Stimulated activated CD4-positive, alpha-beta T cell treated with anti-CD3 and anti-CD28 coated beads, Interleukin-1b, Interleukin-23, amount 100 ng/mL, for 48 hours (primary cell): ENCODE measurements around the gene ZNRF2.
"Not testable (repeated sequence)": the region's sequence is repeated elsewhere in the genome, so short reads cannot be mapped to it uniquely, and the experiment has no call there.

Experiments
- DNase-seq: peaks from one replicate; pipeline ENCODE4 v3.0.0-alpha.2; 2020

The ZNRF2 gene

GRCh38 chr7:30263090-30263710 lies 21.2 kb upstream of the ZNRF2 start:
- no peak for DNase-seq

GRCh38 chr7:30264052-30264451 lies 20.3 kb upstream of the ZNRF2 start:
- no peak for DNase-seq

DNA sequence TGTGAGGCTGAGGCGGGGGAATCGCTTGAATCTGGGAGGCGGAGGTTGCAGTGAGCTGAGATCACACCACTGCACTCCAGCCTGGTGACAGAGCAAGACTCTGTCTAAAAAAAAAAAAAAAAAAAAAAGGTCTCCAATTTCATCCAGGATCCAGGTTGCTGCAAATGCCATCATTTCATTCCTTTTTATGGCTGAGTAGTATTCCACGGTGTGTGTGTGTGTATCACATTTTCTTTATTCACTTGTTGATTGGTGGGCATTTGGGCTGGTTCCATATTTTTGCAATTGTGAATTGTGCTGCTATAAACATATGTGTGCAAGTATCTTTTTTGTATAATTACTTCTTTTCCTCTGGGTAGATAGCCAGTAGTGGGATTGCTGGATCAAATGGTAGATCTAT lies 19.2 kb upstream of the ZNRF2 start:
- not testable (repeated sequence) for DNase-seq

DNA sequence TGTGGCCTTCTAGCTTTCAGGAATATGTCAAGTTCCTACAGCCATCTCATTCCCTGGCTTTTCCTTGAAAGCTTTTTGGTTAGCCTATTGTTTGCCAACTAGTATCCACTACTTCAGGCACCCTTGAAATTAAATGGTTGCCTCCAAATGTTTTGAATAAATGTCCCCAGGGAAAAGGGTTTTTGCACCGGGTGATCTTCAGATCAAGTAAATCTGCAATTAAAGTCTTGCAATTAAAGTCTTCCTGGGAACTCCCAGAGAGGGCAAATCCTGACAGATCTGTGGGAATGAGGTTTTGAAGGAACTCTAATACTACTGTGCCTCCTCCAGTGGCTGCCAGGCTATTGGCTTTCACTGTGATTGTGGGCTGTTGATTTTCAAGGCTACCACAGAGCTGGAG lies 17.7 kb upstream of the ZNRF2 start:
- no peak for DNase-seq

- DNase-seq = no peak
Observed at GRCh38 chr7:30268586-30268985, 15.8 kb upstream of the ZNRF2 start.

DNA sequence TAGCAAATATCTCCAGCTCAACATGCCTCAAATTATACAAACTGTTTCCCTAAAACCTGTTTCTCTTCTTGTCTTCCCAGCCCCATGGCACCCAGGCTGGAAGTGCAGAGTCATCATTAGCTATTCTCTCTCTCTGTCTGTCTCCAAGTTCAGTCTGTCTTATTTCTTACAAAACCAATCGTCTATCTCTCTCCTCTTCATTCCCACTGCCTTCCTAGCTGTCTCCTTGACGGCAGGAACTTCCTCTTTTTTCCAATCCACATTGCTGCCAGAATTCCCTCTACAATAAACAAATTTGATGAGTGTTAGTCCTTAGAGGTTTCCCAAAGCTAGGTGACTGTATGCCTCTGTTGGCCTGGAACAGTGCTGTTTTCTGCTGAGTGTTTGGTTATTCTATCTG lies 14.9 kb upstream of the ZNRF2 start:
- DNase-seq = no peak

- DNase-seq = no peak
Observed at GRCh38 chr7:30270921-30271320, 13.5 kb upstream of the ZNRF2 start.

DNA sequence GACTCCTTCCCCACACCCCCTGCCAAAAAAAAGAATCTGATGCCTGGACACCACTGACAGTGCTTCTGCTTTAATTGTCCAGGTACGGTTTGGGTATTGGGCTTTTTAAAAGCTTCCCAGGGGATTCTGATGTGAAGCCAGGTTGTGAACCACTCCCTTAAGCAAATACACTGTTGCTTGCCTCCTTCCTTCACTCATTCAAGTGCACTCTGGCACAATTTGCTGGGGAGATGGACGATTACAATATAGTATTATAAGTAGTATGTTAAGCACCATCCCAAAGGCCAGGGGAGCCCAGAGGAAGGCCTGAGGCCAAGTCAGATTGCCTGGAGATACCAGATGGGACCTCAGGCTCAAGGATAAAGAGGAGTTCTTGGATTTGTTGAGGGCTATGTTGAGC lies 12.3 kb upstream of the ZNRF2 start:
- no peak for DNase-seq

DNA sequence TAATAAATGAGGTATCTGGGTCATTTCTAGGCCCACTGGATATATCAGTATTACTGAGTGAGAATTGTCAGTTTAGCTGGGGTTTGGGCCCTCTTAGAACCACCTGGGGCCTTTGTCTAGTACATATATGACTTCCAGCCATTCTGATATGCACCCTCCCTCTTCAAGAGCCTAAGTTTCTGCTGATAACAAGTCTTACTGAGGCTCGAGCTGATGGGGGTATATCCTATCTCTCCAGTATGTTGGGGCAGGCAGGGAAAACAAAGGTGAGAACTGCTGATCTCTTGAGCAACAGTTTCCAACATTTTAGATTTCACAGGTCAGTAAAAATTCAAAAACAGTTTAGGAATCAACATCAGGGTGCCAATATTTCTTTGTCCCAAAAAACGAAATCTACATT lies 10.8 kb upstream of the ZNRF2 start:
- DNase-seq = no peak

DNA sequence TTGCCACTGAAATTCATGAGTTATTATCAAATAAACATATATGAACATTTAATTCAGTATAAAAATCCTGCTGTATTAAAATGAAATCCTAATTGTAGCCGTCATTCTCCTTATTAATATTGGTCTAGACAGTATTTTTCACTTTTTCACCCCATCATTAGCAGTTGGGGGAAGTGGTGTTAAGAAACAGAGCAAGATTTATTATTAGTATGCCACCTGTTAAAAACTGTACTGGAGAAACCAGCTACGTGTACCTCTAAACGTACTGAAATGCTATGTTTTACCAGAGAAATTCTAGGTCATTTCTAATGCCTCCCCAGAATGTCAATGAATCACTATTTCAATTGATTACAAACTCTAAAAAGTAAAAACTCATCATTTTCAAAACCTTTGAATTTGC lies 9.8 kb upstream of the ZNRF2 start:
- no peak for DNase-seq

DNA sequence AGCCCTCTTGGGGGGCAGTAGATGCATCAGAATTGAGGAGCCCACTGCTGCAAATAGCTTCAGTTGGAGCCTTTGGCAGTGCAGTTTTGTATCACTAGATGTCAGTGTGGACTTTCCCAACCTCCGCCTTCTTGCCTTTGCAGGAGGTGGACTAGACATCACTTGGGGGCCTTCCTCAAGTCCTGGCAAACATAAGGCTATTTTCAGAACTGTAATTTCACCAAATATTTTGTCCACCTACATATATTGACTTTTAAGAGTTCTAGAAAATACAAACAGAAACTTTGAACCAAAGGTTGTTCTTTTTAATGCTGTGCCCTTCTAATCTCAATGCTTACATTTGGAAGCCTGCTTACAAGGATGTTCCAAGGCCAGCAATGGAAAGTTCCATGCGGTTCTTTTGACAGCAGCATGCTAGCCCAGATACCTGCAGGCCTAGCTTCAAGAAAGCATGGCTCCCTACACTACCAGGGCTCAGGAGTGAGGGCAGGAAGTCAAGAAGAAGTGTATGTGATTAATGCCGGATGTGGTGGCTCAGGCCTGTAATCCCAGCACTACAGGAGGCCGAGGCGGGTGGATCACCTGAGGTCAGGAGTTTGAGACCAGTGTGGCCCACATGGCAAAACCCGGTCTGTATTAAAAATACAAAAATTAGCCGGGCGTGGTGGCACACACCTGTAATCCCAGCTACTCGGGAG lies 8.0 kb upstream of the ZNRF2 start:
- peak; percentile 46 for DNase-seq

DNA sequence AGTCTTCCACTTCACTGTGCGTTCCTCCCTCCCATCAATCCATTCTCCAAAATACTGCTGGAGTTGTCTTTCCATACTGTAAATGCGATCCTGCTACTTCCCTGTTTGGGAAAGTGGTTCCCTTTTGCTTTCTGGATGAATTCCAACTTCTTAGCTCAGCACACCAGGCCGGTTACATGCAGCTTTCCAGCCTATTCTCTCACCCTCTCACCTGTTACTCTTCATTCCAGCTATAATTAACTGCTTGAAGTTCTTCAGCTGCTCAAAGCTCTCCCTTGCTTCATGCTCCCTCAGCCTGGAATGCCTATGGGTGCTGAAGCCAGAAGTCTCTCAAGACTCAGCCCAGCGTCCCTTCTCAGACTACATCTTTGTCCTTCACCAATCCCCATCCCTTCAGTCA lies 6.0 kb upstream of the ZNRF2 start:
- DNase-seq = no peak

- no peak for DNase-seq
Observed at GRCh38 chr7:30278849-30279652, 5.3 kb upstream of the ZNRF2 start.

DNA sequence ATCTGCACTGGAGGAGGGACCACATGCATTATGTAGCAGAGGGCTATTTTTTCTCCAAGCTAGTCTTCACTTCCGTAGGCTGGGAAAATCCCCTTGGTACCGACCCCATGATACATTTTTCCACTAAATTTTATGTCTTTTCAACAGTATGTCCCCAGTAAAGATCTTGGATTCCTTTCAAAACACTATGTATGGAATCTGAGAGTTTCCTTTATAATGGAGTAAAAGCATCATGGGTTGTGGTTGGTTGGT lies 4.8 kb upstream of the ZNRF2 start:
- DNase-seq = no peak

- no peak for DNase-seq
Observed at GRCh38 chr7:30280631-30281030, 3.8 kb upstream of the ZNRF2 start.

GRCh38 chr7:30281263-30281662 lies 3.1 kb upstream of the ZNRF2 start:
- no peak for DNase-seq

GRCh38 chr7:30281791-30282190 lies 2.6 kb upstream of the ZNRF2 start:
- no peak for DNase-seq

- no peak for DNase-seq
Observed at GRCh38 chr7:30282735-30283134, 1.7 kb upstream of the ZNRF2 start.

- DNase-seq = peak; percentile 35
Observed at GRCh38 chr7:30285067-30285535, 704 bp downstream of the ZNRF2 start.

DNA sequence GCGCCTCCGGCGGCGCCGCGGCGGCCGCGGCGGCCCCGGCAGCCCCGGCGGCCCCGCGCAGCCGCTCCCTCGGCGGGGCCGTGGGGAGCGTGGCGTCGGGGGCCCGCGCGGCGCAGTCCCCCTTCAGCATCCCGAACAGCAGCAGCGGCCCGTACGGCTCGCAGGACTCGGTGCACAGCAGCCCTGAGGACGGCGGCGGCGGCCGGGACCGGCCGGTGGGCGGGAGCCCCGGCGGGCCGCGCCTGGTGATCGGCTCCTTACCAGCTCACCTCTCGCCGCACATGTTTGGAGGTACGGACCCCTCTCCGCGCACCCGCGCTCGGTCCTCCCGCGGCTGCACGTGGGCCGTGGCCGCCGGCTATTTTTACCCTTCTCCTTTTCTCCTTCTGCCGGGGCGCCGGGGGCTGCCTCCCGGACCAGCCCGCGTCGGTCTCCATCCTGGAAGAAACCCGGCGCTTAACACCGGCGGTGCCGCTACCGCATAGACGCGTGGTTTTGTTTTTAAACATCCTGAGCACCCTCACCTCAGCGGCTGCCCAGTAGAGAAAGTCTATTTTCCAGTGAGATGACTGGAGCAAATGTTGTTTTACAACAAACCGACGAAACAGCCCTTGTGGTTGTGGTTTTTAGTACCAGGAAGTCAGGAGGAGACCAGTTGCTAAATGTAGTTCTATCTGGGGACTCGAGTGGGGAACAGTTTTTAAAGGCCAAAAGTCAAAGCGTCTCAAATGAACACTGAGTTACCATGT lies 1.3 kb downstream of the ZNRF2 start:
- DNase-seq = peak; percentile 65

DNA sequence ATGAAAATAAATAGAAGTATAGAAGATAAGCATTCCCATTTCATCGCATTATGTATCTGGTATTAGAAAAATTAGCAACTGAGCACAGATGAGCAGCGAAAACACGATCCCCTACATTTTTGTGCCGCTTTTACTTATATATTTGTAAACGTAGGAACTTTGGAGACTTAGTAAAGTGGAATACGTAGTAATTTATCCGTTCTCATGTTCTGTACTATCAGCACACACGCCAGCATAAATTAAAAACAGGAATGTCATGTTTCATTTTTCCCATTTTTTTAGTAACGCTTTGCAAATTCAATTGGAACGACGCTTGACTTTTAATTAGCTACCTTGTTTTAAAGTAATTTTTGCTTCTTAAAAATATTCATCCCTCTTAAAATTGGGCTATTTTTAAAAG lies 2.4 kb downstream of the ZNRF2 start:
- DNase-seq = no peak

- not testable (repeated sequence) for DNase-seq
Observed at GRCh38 chr7:30287625-30288024, 3.2 kb downstream of the ZNRF2 start.

DNA sequence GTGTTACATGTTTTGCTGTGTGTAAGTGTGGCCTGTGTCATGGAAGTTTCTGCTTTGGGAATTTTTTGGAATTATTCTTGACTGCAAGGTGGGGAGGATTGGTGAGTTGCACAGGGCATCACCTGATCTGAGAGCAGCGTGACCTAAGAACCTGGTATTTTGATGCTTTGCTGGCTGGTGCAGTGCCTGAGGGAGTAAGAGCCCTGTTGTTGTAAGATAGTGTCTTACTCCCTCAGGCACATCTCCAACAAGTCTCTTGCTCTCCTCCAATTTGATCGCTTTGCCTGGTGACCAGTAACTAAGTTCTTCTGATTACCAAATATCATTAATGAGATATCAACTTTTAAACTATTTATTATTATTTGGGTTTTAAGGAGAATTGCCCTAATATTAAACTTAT lies 5.2 kb downstream of the ZNRF2 start:
- DNase-seq = not testable (repeated sequence)

GRCh38 chr7:30290317-30290716 lies 5.9 kb downstream of the ZNRF2 start:
- DNase-seq = not testable (repeated sequence)
